PFSK-1 (cell line): Measurements from ENCODE around the gene ALDH4A1.

Source experiments
- FOXP2 ChIP-seq: optimal IDR thresholded peaks from 2 replicates; pipeline ENCODE3; 2011; ENCODE audit warnings: borderline replicate concordance, control low read depth, inconsistent platforms; ENCODE audit not compliant: insufficient read depth; ENCODE audit errors: extremely low read length, extremely low read depth
- POLR2AphosphoS5 ChIP-seq: IDR thresholded peaks from 2 replicates; pipeline ENCODE4 v1.6.1; 2012; ENCODE audit warnings: low read depth, mild to moderate bottlenecking, control low read depth, low read length, moderate library complexity
- SIN3A ChIP-seq: IDR thresholded peaks from 2 replicates; pipeline ENCODE4 v1.6.1; 2012; ENCODE audit warnings: mild to moderate bottlenecking, low read length, moderate library complexity, borderline replicate concordance; ENCODE audit not compliant: insufficient read depth
- TAF1 ChIP-seq: IDR thresholded peaks from 2 replicates; pipeline ENCODE4 v1.6.1; 2012; ENCODE audit warnings: low read length, control low read depth, borderline replicate concordance; ENCODE audit not compliant: insufficient read depth
- TF ChIP-seq, protein P1 (sequence below), 2 experiments: IDR thresholded peaks; 2 replicates each; pipeline versions ENCODE4 v1.6.1 to v1.8.0; 2011 to 2012; ENCODE audit warnings: low read depth in 2 of 2, low read length in 2 of 2, control low read depth in 1 of 2, inconsistent platforms in 1 of 2, mild to moderate bottlenecking in 1 of 2, moderate library complexity in 1 of 2; ENCODE audit not compliant: insufficient read depth in 1 of 2

The ALDH4A1 gene

DNA sequence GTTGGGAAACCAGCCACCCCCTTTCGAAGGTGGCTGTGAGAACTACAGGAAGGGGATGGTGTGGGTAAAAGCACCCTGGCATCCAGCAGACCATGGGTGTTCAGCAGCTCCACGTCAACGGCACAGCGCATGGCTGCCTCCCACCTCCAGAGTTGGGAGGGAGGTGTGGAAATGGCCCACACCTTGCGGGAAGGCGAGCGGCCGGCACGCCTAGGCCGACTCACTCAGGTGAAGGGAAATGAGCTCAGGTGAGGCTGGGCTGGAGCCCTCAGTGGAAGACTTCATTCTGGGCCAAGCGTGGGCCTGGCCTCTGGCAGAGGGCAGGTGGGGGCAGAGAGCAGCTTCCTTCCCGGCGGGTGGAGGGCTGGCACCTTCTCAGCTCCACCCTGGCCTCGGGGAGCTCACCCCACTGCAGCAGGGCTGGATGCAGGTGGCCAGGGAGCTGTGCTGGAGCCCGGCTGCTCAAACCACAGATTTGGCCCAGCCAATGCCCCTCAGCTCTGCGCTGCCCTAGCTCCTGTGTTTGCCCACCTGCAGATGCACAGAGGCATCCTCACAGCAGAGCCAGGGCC lies 24.8 kb upstream of the ALDH4A1 start:
- no peak for TF ChIP-seq POLR2AphosphoS5
- TF ChIP-seq FOXP2: no peak
- TF ChIP-seq TAF1: no peak
- TF ChIP-seq SIN3A: no peak
- TF ChIP-seq, protein P1, sequence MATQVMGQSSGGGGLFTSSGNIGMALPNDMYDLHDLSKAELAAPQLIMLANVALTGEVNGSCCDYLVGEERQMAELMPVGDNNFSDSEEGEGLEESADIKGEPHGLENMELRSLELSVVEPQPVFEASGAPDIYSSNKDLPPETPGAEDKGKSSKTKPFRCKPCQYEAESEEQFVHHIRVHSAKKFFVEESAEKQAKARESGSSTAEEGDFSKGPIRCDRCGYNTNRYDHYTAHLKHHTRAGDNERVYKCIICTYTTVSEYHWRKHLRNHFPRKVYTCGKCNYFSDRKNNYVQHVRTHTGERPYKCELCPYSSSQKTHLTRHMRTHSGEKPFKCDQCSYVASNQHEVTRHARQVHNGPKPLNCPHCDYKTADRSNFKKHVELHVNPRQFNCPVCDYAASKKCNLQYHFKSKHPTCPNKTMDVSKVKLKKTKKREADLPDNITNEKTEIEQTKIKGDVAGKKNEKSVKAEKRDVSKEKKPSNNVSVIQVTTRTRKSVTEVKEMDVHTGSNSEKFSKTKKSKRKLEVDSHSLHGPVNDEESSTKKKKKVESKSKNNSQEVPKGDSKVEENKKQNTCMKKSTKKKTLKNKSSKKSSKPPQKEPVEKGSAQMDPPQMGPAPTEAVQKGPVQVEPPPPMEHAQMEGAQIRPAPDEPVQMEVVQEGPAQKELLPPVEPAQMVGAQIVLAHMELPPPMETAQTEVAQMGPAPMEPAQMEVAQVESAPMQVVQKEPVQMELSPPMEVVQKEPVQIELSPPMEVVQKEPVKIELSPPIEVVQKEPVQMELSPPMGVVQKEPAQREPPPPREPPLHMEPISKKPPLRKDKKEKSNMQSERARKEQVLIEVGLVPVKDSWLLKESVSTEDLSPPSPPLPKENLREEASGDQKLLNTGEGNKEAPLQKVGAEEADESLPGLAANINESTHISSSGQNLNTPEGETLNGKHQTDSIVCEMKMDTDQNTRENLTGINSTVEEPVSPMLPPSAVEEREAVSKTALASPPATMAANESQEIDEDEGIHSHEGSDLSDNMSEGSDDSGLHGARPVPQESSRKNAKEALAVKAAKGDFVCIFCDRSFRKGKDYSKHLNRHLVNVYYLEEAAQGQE (IDR thresholded peaks at IDR 0.05; ENCODE audit: insufficient read depth in 1 of 2, low read depth in 2 of 2, low read length in 2 of 2): no peak

DNA sequence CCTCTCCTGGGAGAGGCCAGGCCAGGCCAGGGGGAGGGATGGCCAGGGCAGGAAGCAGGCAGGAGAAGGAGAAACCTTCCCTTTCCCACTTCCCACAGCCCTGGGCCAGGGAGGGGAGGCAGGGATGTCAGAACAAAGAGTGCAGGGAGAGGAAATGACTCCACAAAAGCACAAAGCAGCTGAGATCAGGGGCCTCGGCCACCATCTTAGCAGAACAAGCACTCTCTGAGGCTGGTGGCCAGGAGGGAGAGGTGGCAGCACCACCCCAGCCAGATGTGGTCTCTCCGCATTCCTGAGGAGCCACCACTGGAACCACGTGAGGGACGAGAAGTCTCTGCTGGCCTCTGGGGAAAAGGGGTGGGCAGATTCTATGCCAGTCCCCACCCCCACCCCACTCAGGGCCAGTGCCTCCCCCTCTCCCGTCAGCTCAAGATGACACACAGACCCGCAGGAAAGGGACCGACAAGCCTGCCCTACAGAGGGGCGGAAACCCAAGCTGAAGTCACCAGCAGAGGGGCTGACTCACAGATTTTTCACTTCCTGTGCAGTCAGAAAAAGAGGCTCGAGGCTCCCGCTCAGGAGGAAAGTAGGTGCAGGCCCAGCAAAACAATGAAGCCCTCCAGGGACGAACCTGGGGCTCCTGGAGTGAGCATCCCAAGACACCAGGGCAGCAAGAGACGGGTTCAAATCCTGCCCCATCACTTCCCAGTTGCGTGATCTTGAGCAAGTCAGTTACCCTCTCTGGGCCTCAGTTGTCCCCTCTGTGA lies 24.1 kb upstream of the ALDH4A1 start:
- 0 out of 2 replicates have a peak, but pooled peaks have one; percentile 60 for TF ChIP-seq SIN3A
- no peak for TF ChIP-seq POLR2AphosphoS5
- no peak for TF ChIP-seq TAF1
- TF ChIP-seq, protein P1 (IDR thresholded peaks at IDR 0.05; ENCODE audit: insufficient read depth in 1 of 2, low read depth in 2 of 2, low read length in 2 of 2): 0 out of 4 replicates have a peak, but pooled peaks of 1 of the 2 experiments have one; percentile 31
- peak; percentile 44 for TF ChIP-seq FOXP2

DNA sequence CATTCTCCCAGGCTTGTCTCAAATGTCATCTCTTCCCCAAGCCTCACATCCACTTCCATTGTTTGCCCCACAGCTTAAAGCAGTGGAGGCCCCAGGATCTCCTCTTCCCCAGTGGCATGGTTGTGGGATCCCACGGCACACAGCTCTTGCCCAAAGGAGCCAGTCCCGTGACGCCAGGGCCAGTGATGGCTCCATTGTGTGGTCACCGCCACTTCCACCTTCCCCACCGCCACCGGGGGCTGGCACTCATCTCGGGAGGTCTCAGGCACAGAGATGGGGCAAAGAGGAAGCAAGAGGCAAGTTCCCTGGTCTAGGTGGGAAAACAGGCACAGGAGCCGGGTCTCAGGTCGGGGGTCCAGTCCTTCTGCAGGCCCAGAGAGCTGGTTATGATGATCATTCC lies 22.9 kb upstream of the ALDH4A1 start:
- TF ChIP-seq POLR2AphosphoS5 (no peak), SIN3A (no peak), TAF1 (no peak), FOXP2 (no peak)
- TF ChIP-seq, protein P1 (IDR thresholded peaks at IDR 0.05; ENCODE audit: insufficient read depth in 1 of 2, low read depth in 2 of 2, low read length in 2 of 2): no peak

DNA sequence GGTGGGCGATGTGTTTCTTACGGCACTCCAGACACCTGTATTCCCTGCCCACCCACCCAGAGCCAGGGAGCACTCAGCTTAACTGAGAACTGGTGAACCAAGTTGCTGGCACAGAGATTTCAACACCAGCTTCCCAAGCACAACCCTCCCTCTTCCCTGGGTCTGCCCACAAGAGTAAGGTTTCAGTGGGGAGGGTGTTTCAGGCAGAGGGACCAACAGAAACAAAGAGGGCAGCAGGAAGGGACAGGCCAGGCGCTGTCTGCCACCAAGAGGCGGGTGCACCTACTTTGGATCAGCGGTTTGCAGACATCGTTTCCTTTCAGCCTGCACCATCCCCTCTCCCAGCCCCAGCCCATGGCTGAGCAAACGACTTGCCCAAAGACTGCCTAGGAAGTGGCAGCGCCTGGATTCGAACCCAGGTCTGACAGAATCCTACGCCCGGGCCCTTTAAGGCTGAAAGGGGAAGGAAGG lies 21.9 kb upstream of the ALDH4A1 start:
- no peak for TF ChIP-seq POLR2AphosphoS5

DNA sequence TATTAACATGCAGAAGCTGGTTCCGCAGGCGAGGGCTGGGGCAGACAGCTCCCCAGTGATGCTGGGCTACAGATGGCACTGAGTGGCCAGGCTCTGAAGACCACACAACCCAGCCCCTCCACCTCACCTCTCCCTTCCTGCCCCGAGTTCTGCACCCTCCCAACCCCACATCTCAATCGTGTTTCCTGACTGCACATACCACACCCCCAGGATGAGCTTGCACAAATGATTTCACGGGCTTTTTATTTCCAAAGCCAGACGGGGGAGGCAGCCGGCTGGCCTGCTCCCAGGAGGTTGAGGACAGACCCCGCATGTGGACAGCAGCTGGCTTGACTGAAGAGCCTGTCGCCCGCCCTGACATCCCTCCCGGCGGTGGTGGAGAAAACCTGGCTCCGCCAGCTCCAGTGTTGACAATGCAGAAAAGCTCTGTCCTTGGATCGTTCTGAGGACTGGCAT lies 21.4 kb upstream of the ALDH4A1 start:
- TF ChIP-seq, protein P1 (IDR thresholded peaks at IDR 0.05; ENCODE audit: insufficient read depth in 1 of 2, low read depth in 2 of 2, low read length in 2 of 2): no peak
- no peak for TF ChIP-seq FOXP2
- TF ChIP-seq TAF1: no peak
- no peak for TF ChIP-seq POLR2AphosphoS5
- TF ChIP-seq SIN3A: no peak
